NCI-H524 treated with DMSO at 0.1 percent for 48 hours (cell line): ENCODE results near the gene ZNF414.

Source experiments
- DNase-seq: peaks from one replicate; lab custom pipeline; 2025; lab: John Stamatoyannopoulos, UW

Gene ZNF414

GRCh38 chr19:8490395-8490760 lies 23.6 kb downstream of the ZNF414 start:
- DNase-seq, result no peak

DNA sequence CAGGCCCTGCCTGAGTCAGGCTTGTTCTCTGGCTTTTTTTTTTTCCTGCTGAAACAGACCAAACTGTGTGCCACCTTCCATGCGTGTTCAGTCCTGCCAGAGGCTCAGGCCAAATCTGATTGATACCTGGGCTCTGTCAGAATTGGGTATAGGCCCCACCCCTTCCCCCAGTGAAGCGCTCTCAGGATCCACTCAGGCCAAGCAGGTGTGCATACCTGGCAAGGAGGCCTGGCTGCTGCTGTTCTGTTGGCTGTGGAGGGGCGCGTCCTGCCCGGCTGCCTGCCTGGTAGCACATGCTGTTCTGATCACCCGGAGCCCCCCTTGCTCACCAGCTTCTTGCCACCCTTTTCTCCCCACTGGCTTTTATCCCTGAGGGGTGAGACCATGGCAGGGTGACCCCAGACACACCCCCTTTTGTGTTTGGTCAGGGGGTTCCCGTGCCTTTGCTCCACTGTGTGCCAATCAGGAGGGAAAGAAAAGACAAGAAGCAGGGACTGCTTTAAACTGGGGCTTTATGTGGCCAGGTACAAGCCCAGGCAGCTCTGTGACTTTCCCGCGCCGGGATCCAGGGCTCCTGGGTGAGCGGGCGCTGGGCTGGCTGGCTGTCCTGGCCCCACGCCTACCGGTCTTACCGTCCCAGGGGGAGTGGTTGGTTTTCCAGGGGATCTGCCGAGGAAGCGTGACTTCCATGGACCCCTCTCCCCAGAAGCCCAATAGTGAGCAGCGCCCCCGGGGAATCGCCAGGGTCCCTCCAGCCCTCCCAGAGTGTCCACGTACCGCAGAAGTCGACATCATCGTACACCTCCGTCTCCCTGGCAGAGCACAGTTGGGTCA lies 24.2 kb downstream of the ZNF414 start:
- no peak for DNase-seq

DNA sequence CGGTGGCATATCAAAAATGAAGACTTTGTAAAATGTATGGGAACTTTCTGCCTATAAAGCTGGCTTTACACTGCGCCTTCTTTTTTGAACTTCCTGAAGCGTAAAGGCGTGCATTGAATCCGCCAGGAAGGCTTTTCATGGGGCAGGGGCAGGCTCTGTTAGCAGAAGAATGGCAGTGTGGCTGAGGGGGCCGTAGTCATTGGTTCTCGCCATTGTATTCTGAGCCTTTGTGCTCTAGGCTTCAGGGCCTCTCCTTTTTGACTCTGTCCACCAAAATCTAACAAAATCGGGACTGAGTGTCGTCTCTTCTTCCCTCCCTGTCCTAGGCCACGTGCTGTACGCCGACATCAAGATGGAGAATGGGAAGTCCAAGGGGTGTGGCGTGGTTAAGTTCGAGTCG lies 25.6 kb downstream of the ZNF414 start:
- DNase-seq, result no peak

DNA sequence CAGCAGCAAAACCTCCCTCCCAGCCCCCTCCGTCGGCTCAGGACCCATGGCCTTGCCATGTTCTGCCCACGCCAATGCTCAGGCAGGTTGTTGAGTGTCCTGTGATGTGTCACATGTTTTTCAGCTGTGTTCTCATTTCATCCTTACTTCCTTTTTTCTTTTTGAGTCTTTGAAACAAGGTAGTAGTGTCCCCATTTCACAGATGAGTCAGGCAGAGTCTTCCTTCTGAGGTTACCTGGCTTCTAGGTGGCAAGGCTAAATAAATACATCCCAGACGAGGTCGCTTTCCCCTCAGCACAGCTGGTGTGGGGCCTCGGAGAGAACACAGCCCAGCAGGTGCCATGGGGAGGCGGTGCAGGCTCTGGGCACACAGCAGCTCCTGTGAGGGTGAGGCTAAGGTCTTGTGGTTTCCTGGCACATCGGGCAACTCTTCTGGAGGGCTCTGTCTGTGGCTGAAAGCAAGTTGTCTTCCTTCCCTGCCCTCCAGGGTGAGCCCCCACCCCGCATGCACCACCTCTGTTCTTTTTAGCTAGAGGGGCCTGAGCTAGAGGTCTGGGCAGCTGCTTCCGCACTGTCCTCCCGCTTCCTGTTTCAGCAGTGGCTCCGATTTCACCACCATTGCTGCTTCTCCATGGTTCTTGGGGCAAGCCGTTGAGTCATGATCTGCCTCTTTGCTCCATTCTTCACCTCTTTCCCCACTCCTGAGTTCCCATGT lies 26.7 kb downstream of the ZNF414 start:
- no peak for DNase-seq

GRCh38 chr19:8486661-8487136 lies 27.3 kb downstream of the ZNF414 start:
- no peak for DNase-seq

DNA sequence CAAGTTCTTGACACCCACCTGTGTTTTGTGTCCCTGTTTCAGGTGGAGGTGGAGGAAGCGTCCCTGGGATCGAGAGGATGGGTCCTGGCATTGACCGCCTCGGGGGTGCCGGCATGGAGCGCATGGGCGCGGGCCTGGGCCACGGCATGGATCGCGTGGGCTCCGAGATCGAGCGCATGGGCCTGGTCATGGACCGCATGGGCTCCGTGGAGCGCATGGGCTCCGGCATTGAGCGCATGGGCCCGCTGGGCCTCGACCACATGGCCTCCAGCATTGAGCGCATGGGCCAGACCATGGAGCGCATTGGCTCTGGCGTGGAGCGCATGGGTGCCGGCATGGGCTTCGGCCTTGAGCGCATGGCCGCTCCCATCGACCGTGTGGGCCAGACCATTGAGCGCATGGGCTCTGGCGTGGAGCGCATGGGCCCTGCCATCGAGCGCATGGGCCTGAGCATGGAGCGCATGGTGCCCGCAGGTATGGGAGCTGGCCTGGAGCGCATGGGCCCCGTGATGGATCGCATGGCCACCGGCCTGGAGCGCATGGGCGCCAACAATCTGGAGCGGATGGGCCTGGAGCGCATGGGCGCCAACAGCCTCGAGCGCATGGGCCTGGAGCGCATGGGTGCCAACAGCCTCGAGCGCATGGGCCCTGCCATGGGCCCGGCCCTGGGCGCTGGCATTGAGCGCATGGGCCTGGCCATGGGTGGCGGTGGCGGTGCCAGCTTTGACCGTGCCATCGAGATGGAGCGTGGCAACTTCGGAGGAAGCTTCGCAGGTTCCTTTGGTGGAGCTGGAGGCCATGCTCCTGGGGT lies 28.2 kb downstream of the ZNF414 start:
- no peak for DNase-seq

GRCh38 chr19:8484331-8484894 lies 29.6 kb downstream of the ZNF414 start:
- DNase-seq, result no peak

- no peak for DNase-seq
Observed at GRCh38 chr19:8483165-8483564, 30.8 kb downstream of the ZNF414 start.

GRCh38 chr19:8482696-8483095 lies 31.3 kb downstream of the ZNF414 start:
- DNase-seq, result no peak

GRCh38 chr19:8481616-8482015 lies 32.4 kb downstream of the ZNF414 start:
- no peak for DNase-seq

DNA sequence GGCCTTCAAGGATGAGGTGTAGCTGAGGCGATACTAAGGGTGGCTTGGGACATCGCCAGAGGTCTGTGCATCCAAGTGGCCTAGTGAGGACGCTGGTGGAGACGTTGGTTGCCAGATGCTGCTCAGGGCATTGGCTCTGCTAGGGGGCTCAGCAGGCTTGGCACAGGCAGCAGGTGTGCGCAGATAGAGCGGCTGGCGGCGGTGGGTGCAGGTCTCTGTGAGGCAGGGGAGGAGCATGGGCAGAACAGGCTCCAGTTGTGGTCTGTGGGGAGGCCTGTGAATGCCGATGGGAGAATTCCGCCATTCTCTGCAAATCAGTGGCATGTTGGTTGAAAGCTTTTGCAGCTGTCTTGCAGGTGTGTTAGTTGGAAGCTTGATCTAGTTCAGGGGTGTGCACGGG lies 32.8 kb downstream of the ZNF414 start:
- no peak for DNase-seq

- DNase-seq, result no peak
Observed at GRCh38 chr19:8478598-8478997, 35.4 kb downstream of the ZNF414 start.

DNA sequence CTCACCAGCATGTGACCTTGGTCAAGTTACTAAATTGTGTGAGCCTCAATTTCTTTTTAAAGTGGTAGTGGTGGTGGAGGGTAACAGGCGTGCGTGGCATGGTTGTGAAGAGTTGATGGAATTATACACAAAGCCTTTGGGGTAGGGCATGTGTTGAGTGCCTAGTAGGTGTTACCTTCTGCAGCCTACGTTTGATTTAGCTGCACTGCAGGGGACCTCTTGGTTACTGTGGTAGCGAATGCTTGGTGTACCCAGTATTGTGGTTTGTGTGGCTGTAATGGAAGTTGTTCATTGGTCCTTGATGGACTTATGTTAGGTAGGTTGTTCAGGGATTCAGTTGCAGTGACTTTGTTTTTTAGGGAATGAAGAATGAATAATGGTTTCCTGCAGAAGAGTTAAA lies 36.1 kb downstream of the ZNF414 start:
- DNase-seq, result no peak

DNA sequence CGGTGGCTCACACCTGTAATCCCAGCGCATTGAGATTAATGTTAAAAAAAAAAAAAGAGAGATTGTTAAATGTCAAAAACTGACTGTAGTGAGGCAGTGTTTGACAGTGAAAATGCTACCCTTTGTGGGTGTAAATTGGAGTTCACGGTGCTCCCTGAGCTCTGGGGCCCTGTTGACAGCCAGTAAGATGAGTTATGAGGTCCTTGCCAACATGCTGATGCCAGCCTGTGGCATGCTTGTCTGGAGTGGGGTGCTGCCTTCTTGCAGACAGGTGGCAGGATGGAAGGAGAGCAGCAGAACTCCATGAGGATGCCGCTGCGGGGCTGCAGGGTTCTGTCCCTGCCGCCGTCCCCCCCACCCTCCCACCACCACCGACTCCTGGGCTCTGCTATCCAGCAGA lies 37.4 kb downstream of the ZNF414 start:
- no peak for DNase-seq

DNA sequence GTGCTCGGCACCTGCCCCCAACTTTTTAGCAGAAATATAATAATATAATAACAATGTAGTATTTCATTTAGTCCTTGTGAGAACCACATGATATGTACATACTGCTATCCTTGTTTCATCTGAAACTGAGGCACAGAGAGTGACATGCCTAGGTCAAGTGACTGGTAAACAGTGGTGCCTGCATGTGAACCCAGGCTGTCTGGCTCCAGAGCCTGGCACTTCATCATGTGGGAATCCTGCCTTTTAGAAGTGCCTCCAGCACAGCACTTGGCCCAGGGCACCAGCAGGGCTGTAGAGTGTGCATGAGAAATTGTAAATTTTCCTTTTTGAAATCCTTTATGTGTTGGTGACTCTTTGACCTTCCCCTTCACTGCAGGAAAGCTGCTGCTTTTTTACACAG lies 39.0 kb downstream of the ZNF414 start:
- no peak for DNase-seq

- no peak for DNase-seq
Observed at GRCh38 chr19:8473648-8474476, 40.1 kb downstream of the ZNF414 start.

DNA sequence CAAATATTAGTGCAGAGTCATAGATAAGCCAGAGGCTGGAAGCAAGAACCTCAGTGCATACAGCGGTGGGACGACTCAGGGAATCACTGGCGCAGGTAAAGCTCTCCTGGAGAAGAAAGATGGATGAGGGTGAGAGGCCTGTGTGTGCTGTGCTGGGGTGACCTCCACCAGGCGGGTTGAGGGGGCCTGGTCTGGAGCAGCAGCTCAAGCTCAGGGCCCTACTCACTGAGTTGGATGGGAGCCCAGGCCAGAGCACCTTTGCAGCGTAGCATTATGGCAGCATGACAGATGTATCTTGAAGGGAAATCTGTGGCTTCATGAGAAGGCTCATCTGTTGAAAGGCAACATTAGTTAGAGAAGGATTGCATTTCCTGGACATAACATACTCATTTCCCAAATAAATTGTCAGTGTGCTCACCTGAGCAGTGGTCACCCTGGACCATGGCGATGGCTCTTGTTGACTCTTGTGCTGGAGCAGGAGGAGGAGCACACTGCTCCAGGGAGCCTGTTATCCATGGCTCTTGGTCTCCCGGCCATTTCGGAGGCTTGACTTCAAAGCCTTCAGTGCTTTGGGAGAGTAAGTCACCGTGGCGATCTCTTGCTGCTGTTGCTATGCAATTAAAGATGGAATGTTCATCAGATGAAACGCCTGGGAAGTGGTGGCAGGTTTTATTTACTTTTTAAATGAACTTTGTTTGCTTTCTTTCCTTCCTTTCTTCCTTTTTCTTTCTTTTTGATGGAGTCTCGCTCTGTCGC lies 44.2 kb downstream of the ZNF414 start:
- DNase-seq, result no peak

- DNase-seq, result no peak
Observed at GRCh38 chr19:8468761-8469373, 45.1 kb downstream of the ZNF414 start.

DNA sequence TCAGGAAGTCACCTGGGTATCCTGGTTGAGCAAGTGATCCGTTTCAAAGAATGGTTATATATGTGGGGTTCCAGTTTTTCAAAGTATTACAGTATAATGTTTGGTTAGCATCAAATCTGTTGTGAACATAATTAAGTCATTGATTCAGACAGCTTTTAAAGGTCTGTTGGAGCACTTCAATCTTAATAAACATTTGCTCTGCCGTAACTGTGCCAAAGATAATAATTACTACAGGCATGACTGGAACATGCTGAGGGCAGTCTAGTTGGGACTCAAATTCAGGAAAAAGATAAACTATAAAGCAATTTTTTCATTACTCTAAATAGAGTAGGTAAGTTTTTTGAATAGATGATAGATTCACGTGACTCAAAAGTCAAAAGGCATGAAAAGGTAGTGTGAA lies 45.8 kb downstream of the ZNF414 start:
- DNase-seq, result no peak

GRCh38 chr19:8466018-8466417 lies 47.9 kb downstream of the ZNF414 start:
- DNase-seq, result no peak
